ENCODE data around the gene RAI2.

RAI2 gene

DNA sequence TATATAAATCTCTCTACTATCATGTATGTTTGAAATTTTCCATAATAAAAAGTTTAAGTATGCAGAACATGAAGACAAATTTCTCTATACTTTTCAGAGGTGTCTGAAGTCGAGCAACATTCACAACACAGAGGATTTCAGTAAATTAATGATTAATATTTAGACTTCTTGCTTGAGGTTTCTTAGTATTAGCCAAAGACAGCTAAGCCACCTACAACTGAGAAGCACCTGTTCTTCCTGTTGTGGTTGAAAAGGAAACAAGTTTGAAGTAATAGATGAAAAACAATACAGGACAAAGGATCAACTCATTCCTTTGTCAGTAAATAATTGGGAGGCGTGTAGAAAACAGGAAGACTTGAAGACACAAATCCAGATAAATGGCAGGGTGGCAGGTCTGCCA lies 102.7 kb downstream of the RAI2 start:
- TF ChIP-seq, protein P1, sequence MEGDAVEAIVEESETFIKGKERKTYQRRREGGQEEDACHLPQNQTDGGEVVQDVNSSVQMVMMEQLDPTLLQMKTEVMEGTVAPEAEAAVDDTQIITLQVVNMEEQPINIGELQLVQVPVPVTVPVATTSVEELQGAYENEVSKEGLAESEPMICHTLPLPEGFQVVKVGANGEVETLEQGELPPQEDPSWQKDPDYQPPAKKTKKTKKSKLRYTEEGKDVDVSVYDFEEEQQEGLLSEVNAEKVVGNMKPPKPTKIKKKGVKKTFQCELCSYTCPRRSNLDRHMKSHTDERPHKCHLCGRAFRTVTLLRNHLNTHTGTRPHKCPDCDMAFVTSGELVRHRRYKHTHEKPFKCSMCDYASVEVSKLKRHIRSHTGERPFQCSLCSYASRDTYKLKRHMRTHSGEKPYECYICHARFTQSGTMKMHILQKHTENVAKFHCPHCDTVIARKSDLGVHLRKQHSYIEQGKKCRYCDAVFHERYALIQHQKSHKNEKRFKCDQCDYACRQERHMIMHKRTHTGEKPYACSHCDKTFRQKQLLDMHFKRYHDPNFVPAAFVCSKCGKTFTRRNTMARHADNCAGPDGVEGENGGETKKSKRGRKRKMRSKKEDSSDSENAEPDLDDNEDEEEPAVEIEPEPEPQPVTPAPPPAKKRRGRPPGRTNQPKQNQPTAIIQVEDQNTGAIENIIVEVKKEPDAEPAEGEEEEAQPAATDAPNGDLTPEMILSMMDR (IDR thresholded peaks at IDR 0.05; ENCODE audit: control insufficient read depth, extremely low read depth, insufficient read depth): no peak
- no peak for DNase-seq (ENCODE audit: low read depth)
- no peak overlapping the region for H3K4me3 ChIP-seq (ENCODE audit: low read depth, low read length)

DNA sequence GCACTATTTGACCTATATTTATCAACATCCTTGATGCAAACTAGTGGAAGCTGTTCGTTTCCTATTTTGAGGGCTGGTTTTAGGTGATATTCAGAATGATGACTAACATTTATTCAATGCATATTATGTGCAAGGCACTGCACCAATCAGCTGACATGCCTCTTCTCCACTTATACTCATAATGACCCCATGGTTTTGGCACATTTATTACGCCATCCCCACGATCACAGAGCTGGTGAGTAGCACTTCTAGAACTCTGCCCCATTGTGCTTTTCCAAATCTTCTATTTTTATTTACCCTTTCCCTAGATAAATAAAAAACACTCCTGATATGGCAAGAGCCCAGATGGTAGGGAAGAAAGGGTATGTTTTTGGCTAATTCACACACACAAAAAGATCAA lies 110.7 kb downstream of the RAI2 start:
- H3K4me3 ChIP-seq (ENCODE audit: low read depth, low read length): no peak overlapping the region
- TF ChIP-seq, protein P1 (IDR thresholded peaks at IDR 0.05; ENCODE audit: control insufficient read depth, extremely low read depth, insufficient read depth): no peak
- DNase-seq (ENCODE audit: low read depth): no peak

All from LNCaP clone FGC (cell line).